ENCODE measurements around the gene PARP3. TPM values are rescaled to one million over a fixed set of nuclear protein-coding genes. Genes with fewer than 3 reads are reported as not detected.

PARP3 gene
- total and polyA plus RNA-seq, 9 of the 15 experiments (the other 6 are each of a cell fraction or from before 2014, with no cell fraction given), result 0.46 to 6.6 (median 4.5) TPM

- TF ChIP-seq ZNF239 (CRISPR knock-in tag; IDR thresholded peaks at IDR 0.05) (no peak), RBM22 (IDR thresholded peaks at IDR 0.05; ENCODE audit: low read depth, low read length, poor library complexity, severe bottlenecking) (peak; percentile 87), JUN (IDR thresholded peaks at IDR 0.05; ENCODE audit: borderline replicate concordance, low read depth, low read length) (no peak), JUN (CRISPR knock-in tag; IDR thresholded peaks at IDR 0.05; ENCODE audit: borderline replicate concordance) (no peak), ATF1 (CRISPR knock-in tag; IDR thresholded peaks at IDR 0.05) (no peak), ATF1 (tag; IDR thresholded peaks at IDR 0.05) (peak; percentile 84), MEF2A (IDR thresholded peaks at IDR 0.05; ENCODE audit: control insufficient read depth, low read depth, low read length) (no peak), HBP1 (CRISPR knock-in tag; IDR thresholded peaks at IDR 0.05) (0 out of 2 replicates have a peak, but pooled peaks have one; percentile 42), ZBTB17 (CRISPR knock-in tag; IDR thresholded peaks at IDR 0.05) (peak; percentile 27; the same call in 1 of the 2 replicates), RBM34 (IDR thresholded peaks at IDR 0.05; ENCODE audit: borderline replicate concordance, insufficient read depth, low read length) (no peak), FOXJ2 (tag; IDR thresholded peaks at IDR 0.05) (0 out of 2 replicates have a peak, but pooled peaks have one; percentile 32)
- TF ChIP-seq, protein P1, sequence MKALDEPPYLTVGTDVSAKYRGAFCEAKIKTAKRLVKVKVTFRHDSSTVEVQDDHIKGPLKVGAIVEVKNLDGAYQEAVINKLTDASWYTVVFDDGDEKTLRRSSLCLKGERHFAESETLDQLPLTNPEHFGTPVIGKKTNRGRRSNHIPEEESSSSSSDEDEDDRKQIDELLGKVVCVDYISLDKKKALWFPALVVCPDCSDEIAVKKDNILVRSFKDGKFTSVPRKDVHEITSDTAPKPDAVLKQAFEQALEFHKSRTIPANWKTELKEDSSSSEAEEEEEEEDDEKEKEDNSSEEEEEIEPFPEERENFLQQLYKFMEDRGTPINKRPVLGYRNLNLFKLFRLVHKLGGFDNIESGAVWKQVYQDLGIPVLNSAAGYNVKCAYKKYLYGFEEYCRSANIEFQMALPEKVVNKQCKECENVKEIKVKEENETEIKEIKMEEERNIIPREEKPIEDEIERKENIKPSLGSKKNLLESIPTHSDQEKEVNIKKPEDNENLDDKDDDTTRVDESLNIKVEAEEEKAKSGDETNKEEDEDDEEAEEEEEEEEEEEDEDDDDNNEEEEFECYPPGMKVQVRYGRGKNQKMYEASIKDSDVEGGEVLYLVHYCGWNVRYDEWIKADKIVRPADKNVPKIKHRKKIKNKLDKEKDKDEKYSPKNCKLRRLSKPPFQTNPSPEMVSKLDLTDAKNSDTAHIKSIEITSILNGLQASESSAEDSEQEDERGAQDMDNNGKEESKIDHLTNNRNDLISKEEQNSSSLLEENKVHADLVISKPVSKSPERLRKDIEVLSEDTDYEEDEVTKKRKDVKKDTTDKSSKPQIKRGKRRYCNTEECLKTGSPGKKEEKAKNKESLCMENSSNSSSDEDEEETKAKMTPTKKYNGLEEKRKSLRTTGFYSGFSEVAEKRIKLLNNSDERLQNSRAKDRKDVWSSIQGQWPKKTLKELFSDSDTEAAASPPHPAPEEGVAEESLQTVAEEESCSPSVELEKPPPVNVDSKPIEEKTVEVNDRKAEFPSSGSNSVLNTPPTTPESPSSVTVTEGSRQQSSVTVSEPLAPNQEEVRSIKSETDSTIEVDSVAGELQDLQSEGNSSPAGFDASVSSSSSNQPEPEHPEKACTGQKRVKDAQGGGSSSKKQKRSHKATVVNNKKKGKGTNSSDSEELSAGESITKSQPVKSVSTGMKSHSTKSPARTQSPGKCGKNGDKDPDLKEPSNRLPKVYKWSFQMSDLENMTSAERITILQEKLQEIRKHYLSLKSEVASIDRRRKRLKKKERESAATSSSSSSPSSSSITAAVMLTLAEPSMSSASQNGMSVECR (CRISPR knock-in tag; IDR thresholded peaks at IDR 0.05), result no peak
- TF ChIP-seq, protein P2, sequence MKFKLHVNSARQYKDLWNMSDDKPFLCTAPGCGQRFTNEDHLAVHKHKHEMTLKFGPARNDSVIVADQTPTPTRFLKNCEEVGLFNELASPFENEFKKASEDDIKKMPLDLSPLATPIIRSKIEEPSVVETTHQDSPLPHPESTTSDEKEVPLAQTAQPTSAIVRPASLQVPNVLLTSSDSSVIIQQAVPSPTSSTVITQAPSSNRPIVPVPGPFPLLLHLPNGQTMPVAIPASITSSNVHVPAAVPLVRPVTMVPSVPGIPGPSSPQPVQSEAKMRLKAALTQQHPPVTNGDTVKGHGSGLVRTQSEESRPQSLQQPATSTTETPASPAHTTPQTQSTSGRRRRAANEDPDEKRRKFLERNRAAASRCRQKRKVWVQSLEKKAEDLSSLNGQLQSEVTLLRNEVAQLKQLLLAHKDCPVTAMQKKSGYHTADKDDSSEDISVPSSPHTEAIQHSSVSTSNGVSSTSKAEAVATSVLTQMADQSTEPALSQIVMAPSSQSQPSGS (CRISPR knock-in tag; IDR thresholded peaks at IDR 0.05), result no peak
- TF ChIP-seq, protein P3, sequence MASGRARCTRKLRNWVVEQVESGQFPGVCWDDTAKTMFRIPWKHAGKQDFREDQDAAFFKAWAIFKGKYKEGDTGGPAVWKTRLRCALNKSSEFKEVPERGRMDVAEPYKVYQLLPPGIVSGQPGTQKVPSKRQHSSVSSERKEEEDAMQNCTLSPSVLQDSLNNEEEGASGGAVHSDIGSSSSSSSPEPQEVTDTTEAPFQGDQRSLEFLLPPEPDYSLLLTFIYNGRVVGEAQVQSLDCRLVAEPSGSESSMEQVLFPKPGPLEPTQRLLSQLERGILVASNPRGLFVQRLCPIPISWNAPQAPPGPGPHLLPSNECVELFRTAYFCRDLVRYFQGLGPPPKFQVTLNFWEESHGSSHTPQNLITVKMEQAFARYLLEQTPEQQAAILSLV (tag; IDR thresholded peaks at IDR 0.05), result no peak
These were observed 53.4 kb downstream of the PARP3 start, which contains the start of gene RPL29 (continued) for GRCh38 chr3:51995346-51996163.
